Gastrocnemius medialis (tissue), 4 donors: ENCODE results near the gene NEDD1.

Source experiments
- CTCF ChIP-seq, 5 experiments: fragments of 450-650 bp in 3 of 5; fragments of 200-600 bp in 2 of 5; sonication (generic) in 2 of 5; IDR thresholded peaks in 4 of 5; conservative IDR thresholded peaks in 1 of 5; 1 replicate in 4 of 5; 2 replicates in 1 of 5; pipeline ENCODE4 v1.5.1; 2016 to 2019; ENCODE audit warnings: antibody characterized with exemption in 5 of 5, mild to moderate bottlenecking in 3 of 5, moderate library complexity in 3 of 5
- POLR2A ChIP-seq, 2 donors: fragments of 450-650 bp; IDR thresholded peaks; one replicate each; pipeline ENCODE4 v1.6.1; 2017; ENCODE audit warnings: antibody characterized with exemption in 2 of 2, mild to moderate bottlenecking in 2 of 2, moderate library complexity in 2 of 2

DNA sequence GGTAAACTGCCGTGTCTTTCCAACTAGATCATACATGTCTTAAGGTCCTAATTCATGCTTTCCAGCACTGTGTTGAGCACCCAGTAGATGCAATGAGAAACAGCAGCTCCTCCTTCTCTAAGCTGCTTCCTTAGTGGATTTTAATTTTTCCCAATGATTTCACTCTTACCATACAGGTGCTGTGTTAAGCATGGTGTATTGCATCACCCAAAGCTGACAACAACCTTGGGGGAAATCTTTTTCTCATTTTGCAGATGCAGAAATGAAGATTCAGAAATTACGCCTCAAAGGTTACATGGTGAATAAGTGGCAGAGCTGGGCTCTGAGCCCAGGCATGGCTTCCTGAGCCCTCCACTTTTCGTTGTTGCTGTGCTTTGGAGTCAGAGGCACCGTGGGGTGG lies 75.6 kb downstream of the NEDD1 start:
- TF ChIP-seq CTCF (IDR thresholded peaks at IDR 0.05 in 4 of 5, conservative IDR thresholded peaks at IDR 0.05 in 1 of 5), result no peak
- no peak for TF ChIP-seq POLR2A (IDR thresholded peaks at IDR 0.05)
